NCI-H146 treated with DMSO at 0.1 percent for 48 hours (cell line): ENCODE data around the gene MSANTD1.

Experiments used
- DNase-seq: peaks from one replicate; lab custom pipeline; 2025; ENCODE audit not compliant: unreplicated experiment; lab: John Stamatoyannopoulos, UW

MSANTD1 gene

GRCh38 chr4:3248811-3249661 lies at the start of gene MSANTD1:
MSANTD1 (plus strand) TSS chr4:3249159; CDS start chr4:3249223, 64 bp downstream.
- no peak for DNase-seq

- no peak for DNase-seq
Observed at GRCh38 chr4:3199653-3200422, 49.1 kb upstream of the MSANTD1 start.

GRCh38 chr4:3200423-3201090 lies 48.4 kb upstream of the MSANTD1 start:
- no peak for DNase-seq

GRCh38 chr4:3201718-3202702 lies 46.9 kb upstream of the MSANTD1 start:
- DNase-seq = no peak

- no peak for DNase-seq
Observed at GRCh38 chr4:3202836-3203820, 45.8 kb upstream of the MSANTD1 start.

- DNase-seq = no peak
Observed at GRCh38 chr4:3203971-3204431, 45.0 kb upstream of the MSANTD1 start.

- no peak for DNase-seq
Observed at GRCh38 chr4:3205995-3206394, 43.0 kb upstream of the MSANTD1 start.

GRCh38 chr4:3206439-3207100 lies 42.4 kb upstream of the MSANTD1 start:
- no peak for DNase-seq

GRCh38 chr4:3207531-3208037 lies 41.4 kb upstream of the MSANTD1 start:
- no peak for DNase-seq

- no peak for DNase-seq
Observed at GRCh38 chr4:3208826-3209225, 40.1 kb upstream of the MSANTD1 start.

- no peak for DNase-seq
Observed at GRCh38 chr4:3209551-3210325, 39.2 kb upstream of the MSANTD1 start.

GRCh38 chr4:3210467-3210866 lies 38.5 kb upstream of the MSANTD1 start:
- DNase-seq = no peak

- no peak for DNase-seq
Observed at GRCh38 chr4:3211866-3212265, 37.1 kb upstream of the MSANTD1 start.

GRCh38 chr4:3212391-3213105 lies 36.4 kb upstream of the MSANTD1 start:
- no peak for DNase-seq

GRCh38 chr4:3213106-3213425 lies 35.9 kb upstream of the MSANTD1 start:
- no peak for DNase-seq

GRCh38 chr4:3213661-3214250 lies 35.2 kb upstream of the MSANTD1 start:
- no peak for DNase-seq

GRCh38 chr4:3215256-3215655 lies 33.7 kb upstream of the MSANTD1 start:
- no peak for DNase-seq
